Tibial artery (tissue), 4 donors: ENCODE data around the gene MAPK1IP1L.

Experiments
- DNase-seq, 2 donors: peaks; one replicate each; pipeline ENCODE4 v3.0.0-alpha.2; 2019
- H3K27ac ChIP-seq, 2 donors: fragments of 200-600 bp; sonication (generic) in 1 of 2; 1 replicate in 1 of 2; 2 replicates in 1 of 2; pipeline ENCODE4 v1.5.1; 2018 to 2019; ENCODE audit warnings: mild to moderate bottlenecking in 1 of 2
- H3K27me3 ChIP-seq, 2 donors: fragments of 200-600 bp; sonication (generic) in 1 of 2; one replicate each; pipeline versions ENCODE4 v1.5.1 to v1.6.0; 2016 to 2019
- H3K36me3 ChIP-seq, 3 donors: fragments of 200-600 bp; sonication (generic) in 2 of 3; one replicate each; pipeline ENCODE4 v1.5.1; 2016 to 2019; ENCODE audit warnings: mild to moderate bottlenecking in 2 of 3
- H3K4me1 ChIP-seq, 4 donors: fragments of 200-600 bp; sonication (generic) in 2 of 4; 1 replicate in 3 of 4; 2 replicates in 1 of 4; pipeline ENCODE4 v1.5.1; 2016 to 2019
- H3K4me3 ChIP-seq, 2 donors: fragments of 200-600 bp; sonication (generic) in 1 of 2; 1 replicate in 1 of 2; 2 replicates in 1 of 2; pipeline ENCODE4 v1.5.1; 2018 to 2019; ENCODE audit warnings: mild to moderate bottlenecking in 2 of 2
- H3K9me3 ChIP-seq, 3 donors: fragments of 200-600 bp; sonication (generic) in 1 of 3; one replicate each; pipeline ENCODE4 v1.5.1; 2016 to 2019
- intact Hi-C: fragments of 100-400 bp; cut with DNase I; formaldehyde crosslinking; loops from one replicate; pipeline ENCODE4 v1.15.0; 2023; ENCODE audit warnings: low total_unique reads
- TF ChIP-seq, protein P1 (sequence below), 2 experiments: fragments of 200-600 bp in 1 of 2; fragments of 450-650 bp in 1 of 2; IDR thresholded peaks; one replicate each; pipeline ENCODE4 v1.5.1; 2017 to 2019; ENCODE audit warnings: antibody characterized with exemption in 2 of 2, mild to moderate bottlenecking in 1 of 2, moderate library complexity in 1 of 2

Gene MAPK1IP1L

DNA sequence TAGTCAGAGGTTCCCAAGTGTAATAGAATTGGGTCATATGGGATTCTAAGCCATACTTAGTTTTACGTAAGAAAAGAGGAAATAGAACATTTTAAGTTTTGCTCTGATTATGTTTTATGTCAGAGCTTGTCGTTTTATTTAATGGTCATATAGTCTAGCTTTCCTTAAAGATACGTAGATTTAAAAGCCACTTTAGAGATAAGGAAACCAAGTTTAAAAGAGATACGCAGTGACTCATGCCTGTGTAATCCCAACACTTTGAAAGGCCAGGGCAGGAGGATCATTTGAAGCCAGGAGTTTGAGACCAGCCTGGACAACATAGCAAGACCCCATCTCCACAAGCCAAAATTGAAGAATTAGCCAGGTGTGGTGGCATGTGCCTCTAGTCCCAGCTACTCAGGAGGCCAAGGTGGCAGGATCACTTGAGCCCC lies 19.5 kb downstream of the MAPK1IP1L start:
- Histone ChIP-seq H3K36me3 (peaks cover 0 to 12% (median 0%) of the 10 kb centered on the region in 3 donors), H3K9me3 (no peaks in the 10 kb centered on the region), H3K27ac (peak overlapping the region; percentile 61 to 69), H3K4me3 (no peak overlapping the region), H3K27me3 (no peaks in the 10 kb centered on the region), H3K4me1 (peaks cover 0 to 32% (median 14%) of the 10 kb centered on the region in 4 donors)
- TF ChIP-seq, protein P1, sequence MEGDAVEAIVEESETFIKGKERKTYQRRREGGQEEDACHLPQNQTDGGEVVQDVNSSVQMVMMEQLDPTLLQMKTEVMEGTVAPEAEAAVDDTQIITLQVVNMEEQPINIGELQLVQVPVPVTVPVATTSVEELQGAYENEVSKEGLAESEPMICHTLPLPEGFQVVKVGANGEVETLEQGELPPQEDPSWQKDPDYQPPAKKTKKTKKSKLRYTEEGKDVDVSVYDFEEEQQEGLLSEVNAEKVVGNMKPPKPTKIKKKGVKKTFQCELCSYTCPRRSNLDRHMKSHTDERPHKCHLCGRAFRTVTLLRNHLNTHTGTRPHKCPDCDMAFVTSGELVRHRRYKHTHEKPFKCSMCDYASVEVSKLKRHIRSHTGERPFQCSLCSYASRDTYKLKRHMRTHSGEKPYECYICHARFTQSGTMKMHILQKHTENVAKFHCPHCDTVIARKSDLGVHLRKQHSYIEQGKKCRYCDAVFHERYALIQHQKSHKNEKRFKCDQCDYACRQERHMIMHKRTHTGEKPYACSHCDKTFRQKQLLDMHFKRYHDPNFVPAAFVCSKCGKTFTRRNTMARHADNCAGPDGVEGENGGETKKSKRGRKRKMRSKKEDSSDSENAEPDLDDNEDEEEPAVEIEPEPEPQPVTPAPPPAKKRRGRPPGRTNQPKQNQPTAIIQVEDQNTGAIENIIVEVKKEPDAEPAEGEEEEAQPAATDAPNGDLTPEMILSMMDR (IDR thresholded peaks at IDR 0.05) = no peak
- no peak for DNase-seq
- intact Hi-C loops = no loop called here

DNA sequence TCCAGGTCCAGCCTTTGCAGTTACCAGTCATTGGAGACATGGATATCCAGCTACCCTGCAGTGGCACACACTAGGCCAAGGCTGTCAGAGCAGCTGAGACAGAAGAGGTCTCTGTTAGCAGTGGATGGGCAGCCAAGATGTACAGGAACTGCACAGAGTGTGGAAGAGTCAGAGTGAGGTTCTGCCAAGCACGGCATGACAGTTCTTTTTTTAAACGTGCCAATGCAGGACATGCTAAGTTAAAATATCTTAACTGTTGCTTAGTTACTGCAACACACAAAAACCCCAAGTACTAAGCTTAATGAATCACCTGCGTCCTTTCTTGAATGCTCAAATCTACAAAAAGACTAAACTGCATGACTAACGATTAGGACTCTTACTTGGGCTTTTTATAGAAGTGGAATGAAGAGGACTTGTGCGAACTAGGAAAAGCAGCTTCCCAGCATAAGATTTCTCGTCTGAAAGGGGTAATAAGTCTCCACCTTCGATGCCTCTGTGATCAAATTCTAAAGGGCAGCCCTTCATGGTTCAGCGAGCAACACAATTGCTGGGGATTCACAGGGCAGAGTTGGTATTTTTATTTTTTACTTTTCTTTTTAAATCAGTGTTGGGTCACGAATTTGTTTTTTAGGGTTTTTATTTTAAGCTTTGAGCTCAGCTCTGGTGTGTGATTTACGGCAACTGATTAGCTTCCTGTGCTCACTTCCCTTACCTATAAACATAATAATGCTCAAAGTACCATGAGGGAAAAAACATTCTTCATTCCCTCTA lies 20.6 kb downstream of the MAPK1IP1L start:
- Histone ChIP-seq H3K36me3 (peaks cover 0 to 12% (median 0%) of the 10 kb centered on the region in 3 donors), H3K4me3 (peak overlapping the region; percentile 0 to 12), H3K27me3 (no peaks in the 10 kb centered on the region), H3K4me1 (peaks cover 0 to 32% (median 14%) of the 10 kb centered on the region in 4 donors), H3K9me3 (no peaks in the 10 kb centered on the region), H3K27ac (peak overlapping the region; percentile 61 to 69)
- TF ChIP-seq, protein P1 (IDR thresholded peaks at IDR 0.05) = no peak
- no peak for DNase-seq
- intact Hi-C loops = no loop called here

DNA sequence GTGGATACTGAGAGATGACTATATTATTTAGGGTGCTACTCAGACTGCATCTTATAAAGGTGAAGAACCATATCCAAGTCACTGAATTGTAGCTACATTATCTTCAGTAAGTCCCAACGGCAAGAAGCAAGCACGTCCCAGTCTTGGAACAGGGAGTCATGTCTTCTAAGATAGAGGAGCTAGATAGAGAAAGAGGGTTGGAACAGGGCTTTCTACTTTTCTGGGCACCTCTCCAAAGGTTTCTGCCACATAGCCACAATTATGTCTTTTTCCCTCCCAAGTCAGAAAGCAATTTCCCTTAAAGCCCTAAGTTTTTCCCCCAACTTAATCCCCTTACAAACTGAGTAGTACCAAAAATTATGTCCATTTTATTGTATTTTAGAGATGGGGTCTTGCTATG lies 22.4 kb downstream of the MAPK1IP1L start:
- H3K27ac ChIP-seq = no peak overlapping the region
- H3K4me3 ChIP-seq = no peak overlapping the region
- H3K36me3 ChIP-seq = no peaks in the 10 kb centered on the region
- intact Hi-C loops = no loop called here
- H3K27me3 ChIP-seq = no peaks in the 10 kb centered on the region
- H3K9me3 ChIP-seq = no peaks in the 10 kb centered on the region
- TF ChIP-seq, protein P1 (IDR thresholded peaks at IDR 0.05) = no peak
- no peak for DNase-seq
- H3K4me1 ChIP-seq = peaks cover 0 to 32% (median 14%) of the 10 kb centered on the region in 4 donors

DNA sequence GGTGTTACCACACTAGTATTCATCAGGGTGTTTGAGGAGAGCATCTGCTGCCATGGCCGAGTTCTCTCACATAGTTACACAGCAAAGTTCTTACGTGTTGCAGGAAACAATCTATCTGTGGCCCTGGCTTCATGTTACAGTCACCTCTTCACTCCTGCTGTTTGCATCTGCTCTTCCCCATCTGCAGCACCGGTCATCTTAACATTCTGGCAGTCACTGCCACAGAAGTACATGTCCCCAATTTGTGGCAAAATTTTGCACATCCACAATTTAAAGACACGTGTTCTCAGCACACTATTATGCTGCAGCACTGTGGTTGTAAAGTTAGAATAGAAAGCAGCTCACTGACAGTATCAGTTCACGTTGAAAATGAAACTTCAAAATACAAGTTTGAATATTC lies 23.2 kb downstream of the MAPK1IP1L start:
- DNase-seq = no peak
- intact Hi-C loops = no loop called here
- H3K27ac ChIP-seq = no peak overlapping the region
- no peaks in the 10 kb centered on the region for H3K27me3 ChIP-seq
- TF ChIP-seq, protein P1 (IDR thresholded peaks at IDR 0.05) = no peak
- peaks cover 0 to 32% (median 14%) of the 10 kb centered on the region in 4 donors for H3K4me1 ChIP-seq
- no peaks in the 10 kb centered on the region for H3K9me3 ChIP-seq
- H3K36me3 ChIP-seq = no peaks in the 10 kb centered on the region
- no peak overlapping the region for H3K4me3 ChIP-seq

DNA sequence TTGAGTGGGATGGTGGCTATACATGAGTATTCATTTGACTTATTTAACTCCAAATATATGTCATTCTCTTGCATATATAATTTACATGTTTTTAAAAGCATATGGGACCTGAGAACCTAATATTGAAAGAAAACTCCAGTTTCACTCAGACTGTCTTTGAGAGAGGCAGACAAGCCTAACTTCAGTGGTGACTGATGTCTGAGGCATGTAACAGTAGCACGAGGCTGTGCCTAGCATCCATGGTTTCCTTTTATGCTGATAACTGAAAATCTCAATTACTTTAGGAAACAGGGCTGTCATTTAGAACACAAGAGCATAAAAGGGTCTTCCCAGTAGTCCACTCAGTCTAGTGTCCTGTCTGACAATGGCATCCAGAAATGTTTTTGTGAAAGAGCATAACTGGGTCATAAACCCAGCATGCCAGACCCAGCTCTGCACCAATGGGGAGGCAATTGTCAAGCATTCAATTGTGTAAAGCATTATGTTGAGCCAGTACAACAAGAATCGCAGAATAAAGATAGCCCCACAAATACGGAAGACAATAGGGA lies 24.3 kb downstream of the MAPK1IP1L start:
- Histone ChIP-seq H3K27me3 (no peaks in the 10 kb centered on the region), H3K4me1 (peaks cover 0 to 24% (median 14%) of the 10 kb centered on the region in 4 donors), H3K9me3 (no peaks in the 10 kb centered on the region), H3K36me3 (no peaks in the 10 kb centered on the region), H3K27ac (no peak overlapping the region), H3K4me3 (no peak overlapping the region)
- TF ChIP-seq, protein P1 (IDR thresholded peaks at IDR 0.05) = no peak
- DNase-seq = no peak
- intact Hi-C loops = no loop called here
